HG02943 (cell line): Measurements from ENCODE around the gene CNDP2.
"Not testable (repeated sequence)": the region's sequence is repeated elsewhere in the genome, so short reads cannot be mapped to it uniquely, and the experiment has no call there.

Experiments used
- ATAC-seq: cut with Tn5 transposase; IDR thresholded peaks from one replicate; pipeline ENCODE4 v1.9.1; 2021; ENCODE audit warnings: mild to moderate bottlenecking, low read depth, moderate library complexity; ENCODE audit not compliant: unreplicated experiment

The CNDP2 gene

GRCh38 chr18:74498712-74499627 is 2.8 kb downstream of the CNDP2 start:
- ATAC-seq = peak; percentile 37

- peak; percentile 38 for ATAC-seq
Observed at GRCh38 chr18:74499633-74500032, 3.5 kb downstream of the CNDP2 start.

DNA sequence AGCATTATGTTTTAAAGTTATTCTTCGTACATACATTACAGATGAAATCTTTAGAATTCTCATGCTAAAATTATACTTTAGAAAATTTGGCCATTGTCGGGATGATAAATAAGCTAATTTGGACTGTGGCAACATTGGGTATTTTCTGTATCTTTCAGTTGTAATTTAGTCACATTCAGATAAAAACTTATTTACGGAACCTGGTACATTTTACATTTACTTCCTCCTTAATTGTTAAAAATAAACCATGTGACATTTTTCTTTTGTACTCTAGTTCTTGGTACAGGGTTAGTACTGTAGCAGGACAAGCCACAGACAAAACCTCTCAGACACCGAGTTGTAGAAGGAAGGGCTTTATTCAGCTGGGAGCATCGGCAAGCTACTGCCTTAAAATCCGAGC is 4.2 kb downstream of the CNDP2 start:
- ATAC-seq = no peak

DNA sequence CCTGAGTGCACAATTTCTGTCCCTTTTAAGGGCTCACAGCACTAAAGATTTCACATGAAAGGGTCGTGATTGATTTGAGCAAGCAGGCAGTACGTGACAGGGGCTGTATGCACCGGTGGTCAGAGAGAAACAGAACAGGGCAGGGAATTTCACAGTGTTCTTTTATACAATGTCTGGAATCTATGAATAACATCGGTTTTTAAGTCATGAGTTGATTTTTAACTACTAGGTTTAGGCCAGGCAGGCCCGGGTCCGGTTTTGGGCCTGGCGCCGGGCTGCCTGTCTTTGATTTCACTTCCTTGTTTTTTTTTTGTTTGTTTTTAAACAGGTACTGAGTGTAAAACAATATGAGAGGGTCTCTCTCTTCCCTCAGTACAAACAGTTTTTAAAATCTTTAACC is 4.6 kb downstream of the CNDP2 start:
- ATAC-seq = not testable (repeated sequence)

DNA sequence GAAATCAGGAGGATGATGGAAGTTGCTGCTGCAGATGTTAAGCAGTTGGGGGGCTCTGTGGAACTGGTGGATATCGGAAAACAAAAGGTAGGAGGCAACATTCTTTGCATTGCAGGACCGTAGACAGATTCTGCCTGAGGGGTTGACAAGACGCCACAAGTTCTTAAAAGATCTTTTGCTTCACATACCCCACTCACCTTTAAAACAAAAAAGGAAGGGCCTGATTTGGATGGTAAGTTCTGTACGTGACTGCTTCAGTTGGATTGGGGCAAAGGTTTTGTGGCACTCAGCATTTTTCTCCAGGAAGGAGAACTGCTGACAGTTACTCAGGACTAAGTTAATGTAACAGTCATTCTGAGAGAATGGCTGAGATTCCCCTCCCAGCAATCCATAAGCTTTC is 5.2 kb downstream of the CNDP2 start:
- no peak for ATAC-seq

GRCh38 chr18:74503137-74503536 is 7.0 kb downstream of the CNDP2 start:
- ATAC-seq = no peak

DNA sequence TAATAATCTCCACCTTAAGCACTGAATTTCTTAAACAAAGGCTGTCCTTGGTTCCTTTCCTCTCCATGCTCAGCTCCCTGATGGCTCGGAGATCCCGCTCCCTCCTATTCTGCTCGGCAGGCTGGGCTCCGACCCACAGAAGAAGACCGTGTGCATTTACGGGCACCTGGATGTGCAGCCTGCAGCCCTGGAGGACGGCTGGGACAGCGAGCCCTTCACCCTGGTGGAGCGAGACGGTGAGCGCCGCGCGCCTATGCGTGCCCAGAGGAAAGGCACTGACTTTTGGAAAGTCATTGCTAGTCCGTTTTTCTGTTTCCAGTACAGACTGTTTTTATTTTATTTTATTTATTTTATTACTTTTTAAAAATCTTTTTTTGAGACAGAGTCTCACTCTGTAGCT is 9.6 kb downstream of the CNDP2 start:
- no peak for ATAC-seq

GRCh38 chr18:74506448-74507084 is 10.4 kb downstream of the CNDP2 start:
- ATAC-seq = no peak

DNA sequence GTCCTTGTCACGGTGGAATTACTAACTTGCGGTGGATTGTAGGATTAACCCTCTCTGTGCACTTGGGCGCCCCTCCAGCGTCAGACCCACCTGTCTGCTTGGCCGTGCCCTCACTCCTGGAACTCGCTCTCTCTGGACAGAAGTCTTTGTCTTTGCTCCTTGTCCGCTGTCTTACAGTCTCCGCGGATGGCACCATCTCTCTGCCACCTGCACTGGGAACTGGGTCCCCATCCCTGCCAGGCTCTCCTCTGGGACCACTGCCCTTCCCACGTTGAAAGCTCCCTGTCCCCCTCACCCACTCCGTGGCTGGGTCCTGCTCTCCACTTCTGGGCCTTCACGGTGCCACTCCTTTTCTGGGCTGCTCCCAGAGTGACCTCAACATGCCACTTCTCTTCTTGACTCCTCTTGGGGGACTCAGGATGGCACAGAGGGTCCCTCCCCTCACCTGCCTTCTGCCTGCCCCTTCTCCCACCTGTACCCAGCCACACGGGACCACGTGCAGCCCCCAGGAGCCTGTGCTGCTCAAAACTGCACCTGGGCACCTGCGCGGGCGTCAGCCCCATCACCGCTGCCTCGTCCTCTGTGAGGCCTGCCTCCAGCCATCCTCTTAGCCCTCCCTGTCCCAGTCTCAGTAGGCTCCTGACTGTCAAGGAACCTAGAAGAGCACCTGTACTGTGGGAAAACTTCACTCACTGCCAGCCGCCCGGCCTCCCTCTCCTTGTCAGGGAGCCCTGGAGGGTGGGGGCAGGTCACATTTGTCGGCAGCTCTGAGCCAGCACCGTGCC is 11.1 kb downstream of the CNDP2 start:
- ATAC-seq = no peak

GRCh38 chr18:74507927-74508326 is 11.8 kb downstream of the CNDP2 start:
- ATAC-seq = no peak

DNA sequence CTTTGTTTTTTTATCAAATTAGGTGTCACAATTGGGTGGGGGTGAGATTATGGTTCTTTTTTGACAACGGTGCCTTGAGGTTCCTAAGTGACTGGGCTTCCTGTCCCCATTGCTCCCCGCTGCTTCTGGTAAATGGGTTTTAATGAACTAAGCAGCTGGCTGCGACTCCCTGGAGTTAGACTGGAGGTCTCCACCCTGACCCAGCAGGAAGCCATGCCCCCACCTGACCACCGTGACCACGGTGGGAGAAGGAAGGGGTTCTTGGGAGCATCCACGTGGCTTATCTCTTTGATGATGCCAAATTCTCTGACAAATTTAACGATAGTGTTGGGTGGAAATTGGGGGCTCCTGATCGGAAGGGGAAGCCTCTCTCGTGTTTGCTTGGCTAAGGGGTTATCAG is 12.2 kb downstream of the CNDP2 start:
- no peak for ATAC-seq

GRCh38 chr18:74508821-74509225 is 12.7 kb downstream of the CNDP2 start:
- ATAC-seq = no peak

DNA sequence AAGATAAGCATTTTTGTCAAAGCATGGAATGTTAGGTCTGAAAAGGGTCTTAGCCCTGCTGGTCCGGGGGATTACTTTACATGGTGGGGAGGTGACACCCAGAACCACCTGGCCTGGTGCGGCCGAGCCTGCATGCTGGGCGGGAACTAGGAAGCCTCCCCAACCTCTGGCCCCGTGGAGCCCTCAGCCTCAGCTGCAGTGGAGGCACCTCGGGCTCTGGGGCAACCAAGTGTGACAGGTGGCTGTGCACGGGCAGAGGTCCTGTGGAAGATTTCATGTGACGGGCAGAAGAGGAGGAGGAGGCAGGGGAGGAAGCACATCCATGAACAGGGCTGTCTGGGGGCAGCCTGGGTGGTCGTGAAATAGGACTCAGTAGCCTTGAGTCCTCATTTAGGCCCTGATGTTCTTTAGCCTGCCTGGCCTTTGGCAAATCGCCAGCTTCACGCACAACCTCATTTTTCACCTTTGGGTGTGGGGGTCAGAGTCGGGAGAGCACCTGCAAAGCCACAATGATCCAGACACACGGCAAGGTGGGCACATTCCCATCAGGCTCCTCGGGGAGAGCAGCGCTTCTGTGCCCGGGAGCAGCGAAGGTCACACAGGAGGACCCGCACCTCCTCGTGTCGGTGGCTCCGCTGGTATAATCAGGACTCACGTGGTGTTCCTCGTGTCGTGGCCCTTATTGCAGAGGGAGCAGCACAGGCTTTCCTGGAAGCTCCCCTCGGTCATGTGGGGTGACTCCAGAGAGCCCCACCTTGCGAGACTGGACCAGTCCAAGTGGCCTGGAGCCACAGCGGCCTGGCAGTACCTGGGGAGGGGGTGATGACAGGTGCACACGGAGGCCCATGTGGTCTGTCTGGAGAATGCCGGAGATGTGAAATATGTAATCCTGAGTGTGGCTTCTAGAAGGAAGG is 13.9 kb downstream of the CNDP2 start:
- ATAC-seq = no peak

- no peak for ATAC-seq
Observed at GRCh38 chr18:74510770-74511095, 14.6 kb downstream of the CNDP2 start.

DNA sequence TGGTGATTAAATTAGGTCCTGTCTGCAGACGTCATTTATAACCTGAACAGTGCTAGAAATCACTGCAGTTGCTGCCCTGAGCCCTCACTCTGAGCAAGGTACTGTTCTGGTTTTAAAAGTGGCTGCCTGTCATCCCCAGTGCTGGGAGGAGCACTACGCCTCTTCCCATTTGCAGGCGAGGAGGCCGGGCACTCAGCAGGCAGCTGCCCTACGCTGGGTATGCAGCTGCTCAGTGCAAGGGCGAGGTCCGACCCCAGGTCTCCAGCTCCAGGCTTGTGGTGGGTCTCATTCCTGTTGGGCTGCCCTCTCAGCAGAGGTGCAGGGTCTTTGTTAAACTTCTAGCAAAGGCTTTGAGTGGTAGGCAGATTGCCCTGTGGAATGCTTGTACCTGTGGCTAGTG is 15.7 kb downstream of the CNDP2 start:
- ATAC-seq = no peak

DNA sequence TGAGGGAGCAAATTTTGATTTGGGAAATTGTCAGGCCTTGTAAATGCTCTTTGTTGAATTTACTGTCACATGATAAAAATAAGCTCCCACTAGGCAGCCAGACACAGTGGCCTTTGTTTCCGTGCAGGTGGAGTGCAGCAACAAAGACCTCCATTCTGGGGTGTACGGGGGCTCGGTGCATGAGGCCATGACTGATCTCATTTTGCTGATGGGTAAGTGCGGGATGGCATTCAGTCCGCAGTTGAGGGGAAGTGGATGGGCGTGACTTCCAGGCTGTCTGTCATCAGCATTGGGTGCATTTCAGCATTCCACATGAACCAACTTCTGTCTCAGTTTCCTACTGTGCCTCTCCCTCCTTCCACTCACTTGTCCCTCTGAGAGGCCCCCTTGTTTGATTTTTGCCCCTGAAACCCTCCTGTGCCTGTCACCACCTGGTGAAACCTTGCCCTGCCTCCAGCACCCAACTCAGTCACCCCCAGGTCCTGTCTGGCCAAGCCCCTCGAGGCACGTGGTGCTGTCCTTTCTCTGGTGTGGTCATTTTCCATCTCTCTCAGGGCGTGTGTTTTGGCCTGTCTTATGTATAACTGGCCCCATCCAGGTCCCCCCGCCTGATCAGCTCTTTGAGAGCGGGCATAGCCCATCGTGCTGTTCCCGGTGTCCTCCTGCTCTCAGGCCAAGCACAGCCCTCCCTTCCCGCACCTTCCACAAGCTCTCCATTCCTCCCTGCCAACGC is 16.3 kb downstream of the CNDP2 start:
- ATAC-seq = no peak

GRCh38 chr18:74513149-74513882 is 17.2 kb downstream of the CNDP2 start:
- ATAC-seq = no peak

DNA sequence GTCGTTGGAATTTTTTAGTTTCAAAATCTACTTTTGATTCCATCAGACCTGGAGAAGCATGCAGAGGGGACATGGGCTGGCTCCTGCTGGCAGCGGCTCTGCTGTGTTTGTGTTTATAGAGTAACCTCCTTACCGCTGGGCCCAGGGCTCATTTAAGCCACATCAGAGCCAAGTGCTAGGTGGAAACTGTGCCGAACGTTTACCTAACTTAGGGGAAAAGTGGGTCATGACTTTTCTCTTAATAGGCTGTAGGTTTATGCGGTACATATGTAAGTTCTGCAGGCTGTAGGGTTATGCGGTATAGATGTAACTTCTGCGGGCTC is 17.7 kb downstream of the CNDP2 start:
- ATAC-seq = no peak

DNA sequence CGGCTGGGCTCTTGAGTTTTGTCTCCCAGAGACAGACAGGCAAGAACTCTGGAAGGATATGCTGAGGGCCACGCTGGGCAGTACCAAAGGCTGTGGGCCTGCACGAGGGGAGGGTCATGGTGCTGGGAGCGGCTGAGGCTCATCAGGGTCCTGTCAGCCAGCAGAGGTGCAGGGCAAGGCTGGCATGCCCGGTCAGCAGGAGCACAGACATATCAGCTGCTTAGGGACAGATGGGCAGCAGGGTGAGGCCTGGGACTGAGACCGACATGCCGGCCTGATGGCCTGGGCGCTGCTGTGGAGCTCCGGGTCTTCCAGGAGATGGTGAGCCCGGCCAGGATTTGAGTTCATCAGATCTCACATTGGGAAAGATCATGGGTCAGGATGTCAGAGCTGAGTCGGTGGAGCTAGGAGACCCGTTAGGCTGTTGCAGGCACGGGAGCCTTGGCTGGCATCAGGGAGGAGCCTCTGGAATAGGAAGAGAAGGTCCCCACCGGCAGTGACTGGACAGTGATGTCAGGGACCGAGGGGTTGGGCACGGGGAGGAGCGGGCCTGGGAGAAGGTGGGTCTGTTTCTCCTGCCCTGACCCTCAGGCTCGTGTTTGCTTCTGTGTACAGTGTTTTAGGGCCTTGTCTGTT is 18.8 kb downstream of the CNDP2 start:
- no peak for ATAC-seq
